MM.1S (cell line): ENCODE results near the gene LMCD1.

Experiments
- DNase-seq: peaks from one replicate; pipeline ENCODE4 v3.0.0-alpha.2; 2015
- H2AFZ ChIP-seq: fragments of 300-600 bp; sonication (generic); 2 replicates; pipeline ENCODE4 v1.6.0; 2016; ENCODE audit warnings: antibody characterized with exemption, low read length
- H3F3A ChIP-seq: fragments of 300-600 bp; sonication (generic); 2 replicates; pipeline ENCODE4 v1.6.1; 2016; ENCODE audit warnings: mild to moderate bottlenecking, antibody characterized with exemption, low read length, moderate library complexity, mixed read lengths; ENCODE audit not compliant: insufficient read depth
- H3K27ac ChIP-seq: fragments of 300-600 bp; sonication (generic); 2 replicates; pipeline ENCODE4 v1.5.1; 2016; ENCODE audit warnings: mild to moderate bottlenecking, low read length
- H3K27me3 ChIP-seq: fragments of 300-600 bp; sonication (generic); replicated peaks from 2 replicates; pipeline ENCODE4 v1.6.0; 2016; ENCODE audit warnings: low read length; ENCODE audit not compliant: insufficient read depth
- H3K36me3 ChIP-seq: fragments of 300-600 bp; sonication (generic); replicated peaks from 2 replicates; pipeline ENCODE4 v1.6.1; 2016; ENCODE audit warnings: mild to moderate bottlenecking, low read length, mixed read lengths; ENCODE audit not compliant: insufficient read depth
- H3K4me1 ChIP-seq: fragments of 300-600 bp; sonication (generic); 2 replicates; pipeline ENCODE4 v1.6.1; 2016; ENCODE audit warnings: low read length, mixed read lengths
- H3K4me2 ChIP-seq: fragments of 300-600 bp; sonication (generic); 2 replicates; pipeline ENCODE4 v1.6.0; 2016; ENCODE audit warnings: low read depth, low read length
- H3K4me3 ChIP-seq: fragments of 300-600 bp; sonication (generic); 2 replicates; pipeline ENCODE4 v1.5.1; 2016; ENCODE audit warnings: low read length, mixed read lengths
- H3K79me2 ChIP-seq: fragments of 300-600 bp; sonication (generic); 2 replicates; pipeline ENCODE4 v1.6.1; 2016; ENCODE audit warnings: mixed run types, low read length, mixed read lengths
- H3K9ac ChIP-seq: fragments of 300-600 bp; sonication (generic); 2 replicates; pipeline ENCODE4 v1.6.1; 2016; ENCODE audit warnings: low read length, mixed read lengths
- H3K9me2 ChIP-seq: fragments of 300-600 bp; sonication (generic); replicated peaks from 2 replicates; pipeline ENCODE4 v1.6.1; 2016; ENCODE audit warnings: mild to moderate bottlenecking, low read length, mixed read lengths; ENCODE audit not compliant: insufficient read depth
- H3K9me3 ChIP-seq: fragments of 300-600 bp; sonication (generic); replicated peaks from 2 replicates; pipeline ENCODE4 v1.6.1; 2016; ENCODE audit warnings: mild to moderate bottlenecking, low read length, mixed read lengths; ENCODE audit not compliant: insufficient read depth
- H4K20me1 ChIP-seq: fragments of 300-600 bp; sonication (generic); 2 replicates; pipeline ENCODE4 v1.6.1; 2016; ENCODE audit warnings: mild to moderate bottlenecking, low read length, moderate library complexity, mixed read lengths; ENCODE audit not compliant: insufficient read depth
- EZH2 ChIP-seq: fragments of 300-600 bp; sonication (generic); optimal IDR thresholded peaks from 2 replicates; pipeline ENCODE3; 2017; ENCODE audit warnings: low read depth, mild to moderate bottlenecking, antibody characterized with exemption, low read length, mixed read lengths
- EZH2phosphoT487 ChIP-seq: fragments of 300-600 bp; sonication (generic); IDR thresholded peaks from 2 replicates; pipeline ENCODE4 v1.6.1; 2018; ENCODE audit warnings: antibody characterized with exemption, low read length
- TF ChIP-seq, protein P1 (sequence below): fragments of 300-600 bp; sonication (generic); IDR thresholded peaks from 2 replicates; pipeline ENCODE4 v1.5.1; 2016; ENCODE audit warnings: antibody characterized with exemption, low read length, mixed read lengths

The LMCD1 gene

GRCh38 chr3:8488411-8488810 lies 13.2 kb upstream of the LMCD1 start:
- Histone ChIP-seq H3F3A (no peaks in the 10 kb centered on the region), H3K9me2 (no peaks in the 10 kb centered on the region), H3K9me3 (no peaks in the 10 kb centered on the region), H3K27me3 (no peaks in the 10 kb centered on the region), H3K4me2 (no peak overlapping the region), H3K36me3 (no peaks in the 10 kb centered on the region), H3K79me2 (no peaks in the 10 kb centered on the region), H4K20me1 (no peaks in the 10 kb centered on the region), H3K4me1 (no peaks in the 10 kb centered on the region), H3K9ac (no peak overlapping the region), H3K27ac (no peak overlapping the region), H2AFZ (no peak overlapping the region), H3K4me3 (no peak overlapping the region)
- TF ChIP-seq EZH2 (no peak), EZH2phosphoT487 (no peak)
- TF ChIP-seq, protein P1, sequence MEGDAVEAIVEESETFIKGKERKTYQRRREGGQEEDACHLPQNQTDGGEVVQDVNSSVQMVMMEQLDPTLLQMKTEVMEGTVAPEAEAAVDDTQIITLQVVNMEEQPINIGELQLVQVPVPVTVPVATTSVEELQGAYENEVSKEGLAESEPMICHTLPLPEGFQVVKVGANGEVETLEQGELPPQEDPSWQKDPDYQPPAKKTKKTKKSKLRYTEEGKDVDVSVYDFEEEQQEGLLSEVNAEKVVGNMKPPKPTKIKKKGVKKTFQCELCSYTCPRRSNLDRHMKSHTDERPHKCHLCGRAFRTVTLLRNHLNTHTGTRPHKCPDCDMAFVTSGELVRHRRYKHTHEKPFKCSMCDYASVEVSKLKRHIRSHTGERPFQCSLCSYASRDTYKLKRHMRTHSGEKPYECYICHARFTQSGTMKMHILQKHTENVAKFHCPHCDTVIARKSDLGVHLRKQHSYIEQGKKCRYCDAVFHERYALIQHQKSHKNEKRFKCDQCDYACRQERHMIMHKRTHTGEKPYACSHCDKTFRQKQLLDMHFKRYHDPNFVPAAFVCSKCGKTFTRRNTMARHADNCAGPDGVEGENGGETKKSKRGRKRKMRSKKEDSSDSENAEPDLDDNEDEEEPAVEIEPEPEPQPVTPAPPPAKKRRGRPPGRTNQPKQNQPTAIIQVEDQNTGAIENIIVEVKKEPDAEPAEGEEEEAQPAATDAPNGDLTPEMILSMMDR, result no peak
- DNase-seq, result no peak

DNA sequence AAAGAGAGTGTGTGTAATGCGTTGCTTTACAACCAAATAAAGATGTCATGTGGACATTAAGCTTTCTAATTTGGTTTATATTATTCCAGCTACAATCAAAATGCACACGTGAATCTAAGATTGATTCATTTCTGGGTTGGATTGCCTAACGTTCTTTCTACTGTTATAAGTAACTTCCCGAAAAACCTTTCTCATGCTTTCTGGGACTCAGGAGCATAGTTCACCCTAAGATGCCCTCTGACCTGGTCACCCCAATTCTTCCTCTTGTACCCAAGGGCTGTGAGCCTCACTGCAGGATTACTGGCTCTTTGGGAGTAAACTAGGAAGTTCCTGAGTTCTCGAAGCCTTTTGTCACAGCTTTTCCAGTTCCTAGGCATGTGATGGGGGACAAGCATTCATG lies 12.7 kb upstream of the LMCD1 start:
- H3K27ac ChIP-seq, result no peak overlapping the region

DNA sequence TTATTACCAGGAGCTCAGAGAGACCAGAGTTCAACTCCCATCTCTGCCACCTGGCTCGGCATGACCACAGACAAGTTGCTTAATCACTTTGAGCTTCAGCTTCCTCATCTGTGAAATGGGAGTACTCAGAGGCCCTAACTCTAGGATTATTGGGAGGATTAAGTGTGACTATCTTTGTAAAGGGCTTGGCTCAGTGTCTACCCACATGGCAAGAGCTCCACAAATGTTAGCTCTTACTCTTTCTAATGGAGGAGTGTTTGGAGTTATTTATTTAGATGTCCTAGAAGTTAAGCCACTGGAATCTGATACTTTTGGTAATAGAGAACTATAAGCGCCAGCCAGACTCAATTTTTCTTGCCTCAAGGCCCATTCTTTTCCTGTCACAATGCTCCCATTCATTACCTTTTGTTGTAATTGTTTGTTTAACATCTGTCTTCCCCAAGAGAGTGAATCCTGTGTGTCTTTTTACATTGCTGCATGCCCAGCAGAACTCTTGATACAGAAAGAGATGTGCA lies 12.3 kb upstream of the LMCD1 start:
- no peaks in the 10 kb centered on the region for H3K9me2 ChIP-seq
- no peak for DNase-seq
- H3K4me1 ChIP-seq, result no peaks in the 10 kb centered on the region
- H3K4me2 ChIP-seq, result no peak overlapping the region
- no peak overlapping the region for H3K9ac ChIP-seq
- no peaks in the 10 kb centered on the region for H3F3A ChIP-seq
- TF ChIP-seq, protein P1, result no peak
- TF ChIP-seq EZH2, result no peak
- TF ChIP-seq EZH2phosphoT487, result no peak
- no peak overlapping the region for H3K27ac ChIP-seq
- H3K36me3 ChIP-seq, result no peaks in the 10 kb centered on the region
- H3K4me3 ChIP-seq, result no peak overlapping the region
- H3K27me3 ChIP-seq, result no peaks in the 10 kb centered on the region
- no peak overlapping the region for H2AFZ ChIP-seq
- no peaks in the 10 kb centered on the region for H3K79me2 ChIP-seq
- H3K9me3 ChIP-seq, result no peaks in the 10 kb centered on the region
- H4K20me1 ChIP-seq, result no peaks in the 10 kb centered on the region

More for the DNA sequence above, 12.7 kb upstream of the LMCD1 start:
- Histone ChIP-seq H3K4me2 (no peak overlapping the region), H3K9ac (no peak overlapping the region), H3K4me1 (no peaks in the 10 kb centered on the region), H3K36me3 (no peaks in the 10 kb centered on the region), H4K20me1 (no peaks in the 10 kb centered on the region), H2AFZ (no peak overlapping the region), H3K9me3 (no peaks in the 10 kb centered on the region), H3K79me2 (no peaks in the 10 kb centered on the region), H3K27me3 (no peaks in the 10 kb centered on the region), H3F3A (no peaks in the 10 kb centered on the region), H3K4me3 (no peak overlapping the region), H3K9me2 (no peaks in the 10 kb centered on the region)
- TF ChIP-seq, protein P1, result no peak
- TF ChIP-seq EZH2, result no peak
- TF ChIP-seq EZH2phosphoT487, result no peak
- no peak for DNase-seq
